IPS-18a (cell line): Measurements from ENCODE around the gene COL9A3.
"Not testable (repeated sequence)": the region's sequence is repeated elsewhere in the genome, so short reads cannot be mapped to it uniquely, and the experiment has no call there.

Source experiments
- H3K27ac ChIP-seq: one replicate; pipeline ENCODE4 v1.5.1; 2013; ENCODE audit warnings: low read length
- H3K27me3 ChIP-seq: one replicate; pipeline ENCODE4 v1.6.1; 2013; ENCODE audit warnings: mild to moderate bottlenecking, low read length; ENCODE audit not compliant: control insufficient read depth, insufficient read depth
- H3K36me3 ChIP-seq: one replicate; pipeline ENCODE4 v1.6.1; 2013; ENCODE audit warnings: low read depth, low read length; ENCODE audit not compliant: control insufficient read depth
- H3K4me1 ChIP-seq: one replicate; pipeline ENCODE4 v1.6.1; 2013; ENCODE audit warnings: low read depth, low read length; ENCODE audit not compliant: control insufficient read depth
- H3K4me3 ChIP-seq: one replicate; pipeline ENCODE4 v1.5.1; 2013; ENCODE audit warnings: low read length
- H3K9ac ChIP-seq: one replicate; pipeline ENCODE4 v1.6.1; 2013; ENCODE audit warnings: mild to moderate bottlenecking, low read length, moderate library complexity
- H3K9me3 ChIP-seq: one replicate; pipeline ENCODE4 v1.6.1; 2013; ENCODE audit warnings: low read depth, low read length; ENCODE audit not compliant: control insufficient read depth

The COL9A3 gene

DNA sequence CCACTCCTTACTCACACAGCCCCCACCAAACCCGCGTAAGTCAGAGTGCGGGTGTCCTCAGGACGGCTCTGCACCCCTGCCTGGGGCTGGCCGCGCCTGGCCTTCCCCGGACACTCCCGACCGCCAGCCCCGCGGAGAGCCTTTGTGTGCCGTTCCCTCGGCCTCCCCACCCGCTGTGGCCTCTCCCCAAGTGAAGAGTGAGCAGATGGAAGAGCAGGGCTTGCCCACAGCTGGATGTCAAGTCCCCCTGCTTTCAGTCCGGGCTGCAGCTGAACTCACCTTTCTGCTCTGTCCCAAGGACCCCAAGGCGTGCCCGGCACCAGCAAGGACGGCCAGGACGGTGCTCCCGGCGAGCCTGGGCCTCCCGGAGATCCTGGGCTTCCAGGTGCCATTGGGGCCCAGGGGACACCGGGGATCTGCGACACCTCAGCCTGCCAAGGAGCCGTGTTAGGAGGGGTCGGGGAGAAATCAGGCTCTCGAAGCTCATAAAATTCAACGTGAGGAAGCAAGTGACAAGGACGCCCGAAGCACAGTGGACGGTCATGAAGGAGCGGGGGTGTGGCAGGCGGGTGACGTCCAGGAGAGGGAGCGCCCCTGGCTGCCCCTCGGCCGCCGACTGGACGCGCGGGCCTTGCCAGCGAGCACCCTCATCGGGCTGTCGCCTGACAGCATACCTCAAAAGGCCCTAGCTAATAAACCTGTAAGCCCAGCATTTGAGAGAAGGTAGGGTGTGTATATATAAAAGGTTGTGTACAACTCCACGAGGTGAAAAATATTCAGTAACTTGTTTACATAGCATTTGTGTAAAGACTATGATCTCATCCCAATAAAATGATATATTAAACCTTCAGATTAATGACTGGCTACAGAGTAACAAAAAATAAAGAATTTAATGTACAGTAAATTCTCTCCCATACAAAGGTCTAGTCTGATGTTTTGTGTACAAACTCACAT is 23.7 kb downstream of the COL9A3 start:
- no peak overlapping the region for H3K4me3 ChIP-seq
- no peaks in the 10 kb centered on the region for H3K4me1 ChIP-seq
- H3K9ac ChIP-seq: no peak overlapping the region
- peaks cover 13% of the 10 kb centered on the region for H3K36me3 ChIP-seq
- no peaks in the 10 kb centered on the region for H3K27me3 ChIP-seq
- no peaks in the 10 kb centered on the region for H3K9me3 ChIP-seq
- no peak overlapping the region for H3K27ac ChIP-seq

DNA sequence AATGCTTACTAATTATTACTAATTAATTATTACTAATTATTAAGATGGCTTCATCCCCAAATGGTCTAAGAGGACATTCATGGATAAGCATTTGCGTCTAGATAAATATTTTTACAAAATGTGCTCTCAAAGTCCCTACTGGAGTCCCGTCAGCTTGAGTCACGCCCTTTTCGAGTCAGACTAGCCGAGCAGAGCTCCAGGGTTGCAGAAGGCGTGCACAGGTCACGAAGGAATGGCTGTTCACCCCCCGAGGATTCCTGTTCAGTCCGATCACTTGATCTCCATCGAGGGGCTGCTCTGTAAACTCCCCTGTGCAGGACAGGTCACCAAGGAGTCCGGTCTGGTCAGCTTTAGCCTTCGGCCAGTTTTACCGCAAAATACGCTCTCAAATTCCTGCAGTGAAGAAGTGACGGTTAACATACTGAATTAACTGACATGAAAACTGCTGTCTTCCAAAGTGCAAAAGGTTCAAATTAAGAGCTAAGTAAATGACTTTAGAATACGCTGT is 24.9 kb downstream of the COL9A3 start:
- no peaks in the 10 kb centered on the region for H3K9me3 ChIP-seq
- H3K9ac ChIP-seq: no peak overlapping the region
- no peak overlapping the region for H3K4me3 ChIP-seq
- peaks cover 10% of the 10 kb centered on the region for H3K36me3 ChIP-seq
- H3K4me1 ChIP-seq: no peaks in the 10 kb centered on the region
- H3K27ac ChIP-seq: no peak overlapping the region
- H3K27me3 ChIP-seq: no peaks in the 10 kb centered on the region

DNA sequence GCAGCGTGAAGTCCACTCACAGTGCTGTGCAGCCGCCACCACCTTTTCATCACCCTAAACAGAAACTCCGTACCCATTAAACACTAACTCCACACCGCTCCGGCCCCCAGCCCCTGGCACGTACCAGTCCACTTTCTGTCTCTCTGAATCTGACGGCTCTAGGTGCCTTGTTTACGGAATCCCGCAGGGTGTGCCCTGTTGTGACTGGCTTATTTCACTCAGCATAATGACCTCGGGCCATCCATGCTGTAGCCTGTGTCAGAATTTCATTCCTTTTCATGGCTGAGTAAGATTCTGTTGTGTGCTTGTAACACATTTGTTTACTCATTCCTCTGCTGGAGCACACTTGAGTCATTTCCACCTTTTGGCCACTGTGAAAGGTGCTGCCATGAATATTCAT is 26.8 kb downstream of the COL9A3 start:
- no peak overlapping the region for H3K9ac ChIP-seq
- no peak overlapping the region for H3K27ac ChIP-seq
- no peak overlapping the region for H3K4me3 ChIP-seq
- H3K27me3 ChIP-seq: no peaks in the 10 kb centered on the region
- no peaks in the 10 kb centered on the region for H3K4me1 ChIP-seq
- no peaks in the 10 kb centered on the region for H3K9me3 ChIP-seq
- H3K36me3 ChIP-seq: peaks cover 8% of the 10 kb centered on the region

DNA sequence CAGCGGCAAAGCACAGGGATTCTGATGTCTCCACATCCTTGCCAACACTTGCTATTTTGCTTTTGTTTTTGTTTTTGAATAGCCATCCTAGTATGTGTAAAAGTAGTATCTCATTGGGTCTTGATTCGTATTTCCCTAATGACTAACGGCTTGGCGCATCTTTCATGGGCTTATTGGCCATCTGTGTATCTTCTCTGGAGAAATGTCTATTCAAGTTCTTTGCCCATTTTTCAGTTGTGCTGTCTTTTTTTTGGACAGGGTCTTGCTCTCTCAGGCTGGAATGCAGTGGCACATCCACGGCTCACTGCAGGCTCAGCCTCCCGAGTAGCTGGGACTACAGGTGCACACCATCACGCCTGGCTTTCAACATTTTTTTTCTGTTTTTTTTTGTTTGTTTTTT is 27.3 kb downstream of the COL9A3 start:
- Histone ChIP-seq H3K36me3 (peaks cover 8% of the 10 kb centered on the region), H3K27me3 (no peaks in the 10 kb centered on the region), H3K9ac (no peak overlapping the region), H3K9me3 (no peaks in the 10 kb centered on the region), H3K4me1 (no peaks in the 10 kb centered on the region), H3K4me3 (no peak overlapping the region), H3K27ac (no peak overlapping the region)

DNA sequence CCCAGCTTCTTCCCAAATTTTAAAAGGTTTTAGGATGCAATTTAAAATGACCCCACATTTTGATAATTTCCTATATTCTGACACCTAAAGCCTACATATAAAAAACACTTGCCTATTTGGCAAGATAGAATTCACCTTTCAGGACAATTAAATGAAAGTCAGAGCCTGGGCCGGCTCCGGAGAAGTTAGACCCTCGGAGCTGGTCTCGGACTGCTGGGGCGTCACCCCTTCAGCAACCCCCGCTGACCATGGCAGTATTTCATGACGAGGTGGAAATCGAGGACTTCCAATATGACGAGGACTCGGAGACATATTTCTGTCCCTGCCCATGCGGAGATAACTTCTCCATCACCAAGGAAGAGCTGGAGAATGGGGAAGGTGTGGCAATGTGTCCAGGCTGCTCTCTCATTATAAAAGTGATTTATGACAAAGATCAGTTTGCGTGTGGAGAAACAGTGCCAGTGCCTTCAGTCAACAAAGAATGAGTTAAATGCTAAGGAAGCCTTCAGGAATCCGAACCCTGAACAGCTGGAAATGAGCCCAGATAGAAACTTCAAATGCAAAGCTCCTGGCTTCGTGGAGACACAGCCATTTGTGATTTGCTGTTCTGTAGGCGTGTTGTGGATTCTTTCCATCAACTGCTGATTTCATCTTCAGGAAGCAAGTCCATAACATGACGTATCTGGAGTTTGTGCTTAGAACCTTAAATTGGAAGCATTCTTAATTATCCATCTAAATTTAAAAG is 28.7 kb downstream of the COL9A3 start:
- Histone ChIP-seq H3K9ac (no peak overlapping the region), H3K27me3 (no peaks in the 10 kb centered on the region), H3K4me1 (no peaks in the 10 kb centered on the region), H3K36me3 (peaks cover 8% of the 10 kb centered on the region), H3K27ac (no peak overlapping the region), H3K9me3 (no peaks in the 10 kb centered on the region), H3K4me3 (no peak overlapping the region)

DNA sequence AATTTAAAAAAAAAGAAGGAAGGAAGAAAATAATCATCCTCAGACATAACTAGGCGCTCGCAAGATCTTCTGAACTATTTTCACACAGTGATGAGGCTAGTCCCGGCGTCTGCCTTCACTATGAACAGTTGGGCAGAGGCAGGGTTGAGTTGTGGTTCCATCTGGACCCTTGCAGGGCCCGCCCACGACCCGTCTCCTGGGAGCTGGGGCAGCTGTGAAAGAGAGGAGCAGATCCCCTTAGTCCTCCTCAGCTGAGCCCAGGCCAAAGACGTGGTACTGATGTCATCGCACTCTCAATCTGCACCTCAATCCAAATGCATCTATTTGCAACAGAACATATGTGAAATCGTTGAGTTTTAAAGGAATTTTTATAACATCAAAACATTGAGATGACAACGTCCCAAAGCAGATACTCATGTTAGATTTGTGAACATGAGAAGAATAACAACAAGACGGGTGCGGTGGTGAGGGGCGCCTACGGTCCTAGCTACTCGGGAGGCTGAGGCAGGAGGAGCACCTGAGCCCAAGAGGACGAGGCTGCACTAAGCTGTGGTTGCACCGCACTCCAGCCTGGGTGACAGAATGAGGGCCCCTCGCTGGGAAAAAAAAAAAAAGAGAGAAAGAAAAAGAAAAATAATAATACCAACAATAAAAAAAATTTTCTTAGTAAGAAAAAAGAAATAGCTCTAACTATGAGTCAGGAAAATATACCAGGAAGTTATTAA is 29.5 kb downstream of the COL9A3 start:
- peaks cover 3% of the 10 kb centered on the region for H3K36me3 ChIP-seq

GRCh38 chr20:62848917-62849316 is 32.1 kb downstream of the COL9A3 start:
- H3K27me3 ChIP-seq, H3K27ac ChIP-seq, H3K9ac ChIP-seq: not testable (repeated sequence)

More for the DNA sequence above, 29.5 kb downstream of the COL9A3 start:
- Histone ChIP-seq H3K9me3 (no peaks in the 10 kb centered on the region), H3K4me3 (no peak overlapping the region), H3K27ac (no peak overlapping the region), H3K9ac (no peak overlapping the region), H3K4me1 (no peaks in the 10 kb centered on the region), H3K27me3 (no peaks in the 10 kb centered on the region)

GRCh38 chr20:62849431-62849830 is 32.6 kb downstream of the COL9A3 start:
- H3K4me1 ChIP-seq: no peaks in the 10 kb centered on the region
- no peak overlapping the region for H3K9ac ChIP-seq
- H3K36me3 ChIP-seq: peaks cover 20% of the 10 kb centered on the region
- no peak overlapping the region for H3K27ac ChIP-seq
- no peak overlapping the region for H3K4me3 ChIP-seq
- no peaks in the 10 kb centered on the region for H3K9me3 ChIP-seq
- no peaks in the 10 kb centered on the region for H3K27me3 ChIP-seq

More at GRCh38 chr20:62848917-62849316, 32.1 kb downstream of the COL9A3 start:
- not testable (repeated sequence) for H3K9me3 ChIP-seq, H3K4me3 ChIP-seq, H3K4me1 ChIP-seq
- peaks cover 15% of the 10 kb centered on the region for H3K36me3 ChIP-seq

GRCh38 chr20:62850333-62850974 is 33.6 kb downstream of the COL9A3 start:
- no peaks in the 10 kb centered on the region for H3K9me3 ChIP-seq
- H3K27ac ChIP-seq: no peak overlapping the region
- no peaks in the 10 kb centered on the region for H3K27me3 ChIP-seq
- peaks cover 28% of the 10 kb centered on the region for H3K36me3 ChIP-seq
- no peak overlapping the region for H3K4me3 ChIP-seq
- H3K9ac ChIP-seq: no peak overlapping the region
- no peaks in the 10 kb centered on the region for H3K4me1 ChIP-seq

DNA sequence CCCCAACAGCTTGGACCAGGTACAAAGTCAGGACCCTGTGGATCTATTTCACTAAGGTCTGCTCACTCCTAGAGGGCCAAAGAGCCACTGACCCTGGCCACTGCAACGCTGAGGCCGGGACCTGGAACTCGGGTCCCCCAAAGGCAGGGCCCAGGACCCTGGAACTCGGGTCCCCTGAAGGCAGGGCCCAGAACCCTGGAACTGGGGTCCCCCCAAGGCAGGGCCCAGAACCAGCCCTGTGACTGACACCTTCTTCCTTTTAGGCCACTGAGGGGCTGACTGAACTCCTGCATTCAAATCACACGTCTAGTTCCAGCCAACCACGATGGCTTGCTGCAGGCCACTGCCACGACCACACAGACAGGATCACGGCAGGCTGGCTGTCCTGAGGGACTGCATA is 35.3 kb downstream of the COL9A3 start:
- H3K36me3 ChIP-seq: peaks cover 34% of the 10 kb centered on the region
- no peak overlapping the region for H3K4me3 ChIP-seq
- H3K27ac ChIP-seq: no peak overlapping the region
- no peak overlapping the region for H3K9ac ChIP-seq
- H3K9me3 ChIP-seq: no peaks in the 10 kb centered on the region
- no peaks in the 10 kb centered on the region for H3K4me1 ChIP-seq
- H3K27me3 ChIP-seq: no peaks in the 10 kb centered on the region

DNA sequence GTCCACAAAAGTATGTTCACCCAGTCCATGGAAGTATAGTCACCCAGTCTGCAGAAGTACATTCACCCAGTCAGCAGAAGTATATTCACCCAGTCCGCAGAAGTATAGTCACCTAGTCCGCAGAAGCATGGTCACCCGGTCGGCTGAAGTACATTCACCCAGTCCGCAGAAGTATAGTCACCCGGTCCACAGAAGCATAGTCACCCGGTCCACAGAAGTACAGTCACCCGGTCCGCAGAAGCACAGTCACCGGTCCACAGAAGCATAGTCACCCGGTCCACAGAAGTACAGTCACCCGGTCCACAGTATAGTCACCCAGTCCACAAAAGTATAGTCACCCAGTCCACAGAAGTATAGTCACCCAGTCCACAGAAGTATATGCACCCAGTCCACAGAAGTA is 36.0 kb downstream of the COL9A3 start:
- Histone ChIP-seq H3K27ac (no peak overlapping the region), H3K36me3 (peaks cover 34% of the 10 kb centered on the region), H3K4me1 (no peaks in the 10 kb centered on the region), H3K9ac (no peak overlapping the region), H3K9me3 (no peaks in the 10 kb centered on the region), H3K27me3 (no peaks in the 10 kb centered on the region), H3K4me3 (no peak overlapping the region)
